ENCODE measurements around the gene HIP1.
A peak's percentile ranks its signal among the peaks of the same experiment; 100 is the strongest.
"Not testable (repeated sequence)": the region's sequence is repeated elsewhere in the genome, so short reads cannot be mapped to it uniquely, and the experiment has no call there.

HIP1 gene

DNA sequence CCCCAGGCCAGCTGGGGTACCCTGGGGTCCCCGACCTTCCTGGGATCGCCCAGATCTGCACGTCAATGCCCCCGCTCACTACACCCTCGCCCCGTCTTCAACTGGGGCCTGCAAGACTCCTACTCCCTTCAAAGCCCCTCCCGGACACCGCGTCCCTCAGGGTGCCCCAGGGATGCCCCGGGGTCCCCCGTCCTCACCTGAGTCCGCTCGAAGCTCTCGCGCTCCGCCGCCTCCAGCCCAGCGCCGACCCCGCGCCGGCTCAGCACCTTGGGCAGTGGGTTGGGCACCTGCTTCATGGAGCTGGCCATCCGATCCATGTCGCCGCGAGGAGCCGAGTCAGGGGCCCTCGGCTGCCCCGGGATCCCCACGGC, at the start of gene HIP1:
Gene HIP1 (minus strand): TSS at position 338 of the 371 bp plus-strand sequence. CDS start 21 bp downstream, at position 317.
- no peak for DNase-seq (ENCODE audit: low read depth)
- TF ChIP-seq, protein P1, sequence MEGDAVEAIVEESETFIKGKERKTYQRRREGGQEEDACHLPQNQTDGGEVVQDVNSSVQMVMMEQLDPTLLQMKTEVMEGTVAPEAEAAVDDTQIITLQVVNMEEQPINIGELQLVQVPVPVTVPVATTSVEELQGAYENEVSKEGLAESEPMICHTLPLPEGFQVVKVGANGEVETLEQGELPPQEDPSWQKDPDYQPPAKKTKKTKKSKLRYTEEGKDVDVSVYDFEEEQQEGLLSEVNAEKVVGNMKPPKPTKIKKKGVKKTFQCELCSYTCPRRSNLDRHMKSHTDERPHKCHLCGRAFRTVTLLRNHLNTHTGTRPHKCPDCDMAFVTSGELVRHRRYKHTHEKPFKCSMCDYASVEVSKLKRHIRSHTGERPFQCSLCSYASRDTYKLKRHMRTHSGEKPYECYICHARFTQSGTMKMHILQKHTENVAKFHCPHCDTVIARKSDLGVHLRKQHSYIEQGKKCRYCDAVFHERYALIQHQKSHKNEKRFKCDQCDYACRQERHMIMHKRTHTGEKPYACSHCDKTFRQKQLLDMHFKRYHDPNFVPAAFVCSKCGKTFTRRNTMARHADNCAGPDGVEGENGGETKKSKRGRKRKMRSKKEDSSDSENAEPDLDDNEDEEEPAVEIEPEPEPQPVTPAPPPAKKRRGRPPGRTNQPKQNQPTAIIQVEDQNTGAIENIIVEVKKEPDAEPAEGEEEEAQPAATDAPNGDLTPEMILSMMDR (IDR thresholded peaks at IDR 0.05; ENCODE audit: low read depth, low read length, missing control alignments): no peak
- peak within 1 kb of the TSS; percentile 97 for H3K4me3 ChIP-seq (ENCODE audit: low read depth, low read length)

DNA sequence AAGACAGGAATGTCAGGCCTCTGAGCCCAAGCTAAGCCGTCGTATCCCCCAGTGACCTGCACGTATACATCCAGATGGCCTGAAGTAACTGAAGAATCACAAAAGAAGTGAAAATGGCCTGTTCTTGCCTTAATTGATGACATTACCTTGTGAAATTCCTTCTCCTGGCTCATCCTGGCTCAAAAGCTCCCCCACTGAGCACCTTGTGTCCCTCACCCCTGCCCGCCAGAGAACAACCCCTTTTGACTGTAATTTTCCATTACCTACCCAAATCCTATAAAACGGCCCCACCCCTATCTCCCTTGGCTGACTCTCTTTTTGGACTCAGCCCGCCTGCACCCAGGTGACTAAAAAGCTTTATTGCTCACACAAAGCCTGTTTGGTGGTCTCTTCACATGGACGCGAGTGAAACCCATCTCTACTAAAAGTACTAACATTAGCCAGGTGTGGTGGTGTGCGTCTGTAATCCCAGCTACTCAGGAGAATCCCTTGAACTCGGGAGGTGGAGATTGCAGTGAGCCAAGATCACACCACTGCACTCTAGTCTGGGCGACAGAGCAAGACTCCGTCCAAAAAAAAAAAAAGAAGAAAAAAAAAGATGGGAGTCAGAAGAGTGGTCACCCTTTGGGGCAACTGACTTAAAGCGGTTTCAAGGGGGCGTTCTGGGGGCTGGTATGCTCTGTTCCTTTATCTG, 49.6 kb upstream of the HIP1 start:
- H3K4me3 ChIP-seq (ENCODE audit: low read depth, low read length); DNase-seq (ENCODE audit: low read depth): not testable (repeated sequence)

DNA sequence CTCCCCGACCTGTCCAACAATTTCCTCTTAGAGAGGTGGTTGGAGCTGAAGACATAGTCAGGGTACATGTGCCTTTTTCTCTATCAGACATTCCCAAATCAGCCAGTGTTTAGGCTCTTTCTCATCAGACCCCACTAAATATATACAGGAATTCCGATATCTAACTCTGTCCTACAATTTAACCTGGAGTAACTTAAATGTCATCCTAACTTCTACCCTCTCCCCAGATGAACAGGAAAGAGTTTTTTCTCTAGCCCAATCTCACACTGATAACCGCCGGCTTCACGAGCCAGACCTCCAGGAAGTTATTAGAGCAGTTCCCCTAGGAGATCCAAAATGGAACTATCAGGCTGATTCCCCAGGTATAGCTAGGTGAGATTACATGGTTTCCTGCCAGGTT, 44.3 kb upstream of the HIP1 start:
- not testable (repeated sequence) for DNase-seq (ENCODE audit: low read depth)

DNA sequence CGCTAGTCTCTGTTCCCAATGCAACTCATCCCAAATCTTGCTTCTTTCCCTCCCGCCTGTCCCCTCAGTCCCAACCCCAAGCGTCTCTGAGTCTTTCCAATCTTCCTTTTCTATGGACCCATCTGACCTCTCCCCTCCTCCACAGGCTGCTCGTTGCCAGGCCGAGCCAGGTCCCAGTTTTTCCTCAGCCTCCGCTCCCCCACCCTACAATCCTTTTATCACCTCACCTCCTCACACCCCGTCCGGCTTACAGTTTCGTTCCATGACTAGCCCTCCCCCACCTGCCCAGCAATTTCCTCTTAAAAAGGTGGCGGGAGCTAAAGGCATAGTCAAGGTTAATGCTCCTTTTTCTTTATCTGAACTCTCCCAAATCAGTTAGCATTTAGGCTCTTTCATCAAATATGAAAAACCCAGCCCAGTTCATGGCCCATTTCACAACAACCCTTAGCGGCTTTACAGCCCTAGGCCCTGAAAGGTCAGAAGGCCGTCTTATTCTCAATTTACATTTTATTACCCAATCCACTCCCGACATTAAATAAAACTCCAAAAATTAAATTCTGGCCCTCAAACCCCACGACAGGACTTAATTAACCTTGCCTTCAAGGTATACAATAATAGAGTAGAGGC, 42.0 kb upstream of the HIP1 start:
- H3K4me3 ChIP-seq (ENCODE audit: low read depth, low read length): not testable (repeated sequence)

More for the DNA sequence above, 44.3 kb upstream of the HIP1 start:
- H3K4me3 ChIP-seq (ENCODE audit: low read depth, low read length): not testable (repeated sequence)

DNA sequence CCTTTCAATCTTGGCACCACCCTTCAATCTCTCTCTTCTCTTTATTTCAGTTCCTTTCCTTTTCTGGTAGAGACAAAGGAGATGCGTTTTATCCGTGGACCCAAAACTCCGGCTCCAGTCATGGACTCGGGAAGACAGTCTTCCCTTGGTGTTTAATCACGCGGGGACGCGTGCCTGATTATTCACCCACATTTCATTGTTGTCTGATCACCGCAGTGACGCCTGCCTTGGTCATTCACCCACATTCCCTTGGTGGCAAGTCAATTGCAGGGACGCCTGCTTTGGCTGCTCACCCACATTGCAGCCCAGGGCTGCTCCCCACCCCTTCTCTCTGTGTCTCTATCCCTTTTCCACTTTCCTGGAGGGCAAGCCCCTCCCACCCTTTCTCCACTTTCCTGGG, 40.8 kb upstream of the HIP1 start:
- not testable (repeated sequence) for DNase-seq (ENCODE audit: low read depth)

More for the DNA sequence above, 42.0 kb upstream of the HIP1 start:
- DNase-seq (ENCODE audit: low read depth): not testable (repeated sequence)

DNA sequence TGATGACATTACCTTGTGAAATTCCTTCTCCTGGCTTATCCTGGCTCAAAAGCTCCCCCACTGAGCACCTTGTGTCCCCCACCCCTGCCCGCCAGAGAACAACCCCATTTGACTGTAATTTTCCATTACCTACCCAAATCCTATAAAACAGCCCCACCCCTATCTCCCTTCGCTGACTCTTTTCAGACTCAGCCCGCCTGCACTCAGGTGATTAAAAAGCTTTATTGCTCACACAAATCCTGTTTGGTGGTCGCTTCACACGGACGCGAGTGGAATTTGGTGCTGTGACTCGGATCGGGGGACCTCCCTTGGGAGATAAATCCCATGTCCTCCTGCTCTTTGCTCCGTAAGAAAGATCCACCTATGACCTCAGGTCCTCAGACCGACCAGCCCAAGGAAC, 40.3 kb upstream of the HIP1 start:
- DNase-seq (ENCODE audit: low read depth); H3K4me3 ChIP-seq (ENCODE audit: low read depth, low read length): not testable (repeated sequence)

More for the DNA sequence above, 40.8 kb upstream of the HIP1 start:
- H3K4me3 ChIP-seq (ENCODE audit: low read depth, low read length): not testable (repeated sequence)

DNA sequence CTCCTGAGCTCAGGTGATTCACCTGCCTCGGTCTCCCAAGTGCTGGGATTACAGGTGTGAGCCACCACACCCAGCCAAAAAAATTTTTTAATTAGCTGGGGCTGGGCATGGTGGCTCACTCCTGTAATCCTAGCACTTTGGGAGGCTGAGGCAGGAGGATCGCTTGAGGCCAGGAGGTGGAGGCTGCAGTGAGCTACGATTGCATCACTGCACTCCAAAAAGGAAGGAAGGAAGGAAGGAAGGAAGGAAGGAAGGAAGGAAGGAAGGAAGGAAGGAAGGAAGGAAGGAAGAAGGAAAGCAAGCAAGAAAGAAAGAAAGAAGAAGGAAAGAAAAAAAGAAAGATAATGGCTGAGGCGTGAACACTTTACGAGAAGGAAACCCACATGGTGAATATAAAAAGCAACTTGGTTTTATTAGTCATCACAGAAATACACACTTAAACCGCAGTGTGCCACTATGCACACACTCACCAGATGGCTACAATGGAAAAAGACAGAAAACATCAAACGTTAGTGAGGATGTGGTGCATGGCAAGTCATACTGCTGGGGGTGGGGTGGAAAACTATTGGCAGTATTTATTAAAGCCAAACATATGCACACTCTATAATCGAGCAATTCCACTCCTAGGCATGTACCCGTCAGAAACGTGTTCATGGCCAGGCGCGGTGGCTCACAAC, 37.7 kb upstream of the HIP1 start:
- H3K4me3 ChIP-seq (ENCODE audit: low read depth, low read length): no peak overlapping the region
- DNase-seq (ENCODE audit: low read depth): peak; percentile 47

DNA sequence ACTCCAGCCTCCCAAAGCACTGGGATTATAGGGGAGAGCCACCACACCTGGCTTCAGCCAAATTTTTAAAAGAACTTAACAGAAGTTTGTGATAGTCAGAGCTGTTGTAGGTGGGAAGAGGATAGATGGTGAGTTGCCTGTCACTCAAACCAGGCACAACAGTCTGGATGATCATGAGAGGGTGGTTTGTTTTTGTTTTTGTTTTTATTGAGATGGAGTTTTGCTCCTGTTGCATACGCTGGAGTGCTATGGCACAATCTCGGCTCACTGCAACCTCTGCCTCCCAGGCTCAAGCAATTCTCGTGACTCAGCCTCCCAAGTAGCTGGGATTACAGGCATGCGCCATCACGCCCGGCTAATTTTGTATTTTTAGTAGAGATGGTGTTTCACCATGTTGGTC, 35.2 kb upstream of the HIP1 start:
- H3K4me3 ChIP-seq (ENCODE audit: low read depth, low read length); DNase-seq (ENCODE audit: low read depth): not testable (repeated sequence)

More for the DNA sequence above, 37.7 kb upstream of the HIP1 start:
- TF ChIP-seq, protein P1 (IDR thresholded peaks at IDR 0.05; ENCODE audit: low read depth, low read length, missing control alignments): no peak

DNA sequence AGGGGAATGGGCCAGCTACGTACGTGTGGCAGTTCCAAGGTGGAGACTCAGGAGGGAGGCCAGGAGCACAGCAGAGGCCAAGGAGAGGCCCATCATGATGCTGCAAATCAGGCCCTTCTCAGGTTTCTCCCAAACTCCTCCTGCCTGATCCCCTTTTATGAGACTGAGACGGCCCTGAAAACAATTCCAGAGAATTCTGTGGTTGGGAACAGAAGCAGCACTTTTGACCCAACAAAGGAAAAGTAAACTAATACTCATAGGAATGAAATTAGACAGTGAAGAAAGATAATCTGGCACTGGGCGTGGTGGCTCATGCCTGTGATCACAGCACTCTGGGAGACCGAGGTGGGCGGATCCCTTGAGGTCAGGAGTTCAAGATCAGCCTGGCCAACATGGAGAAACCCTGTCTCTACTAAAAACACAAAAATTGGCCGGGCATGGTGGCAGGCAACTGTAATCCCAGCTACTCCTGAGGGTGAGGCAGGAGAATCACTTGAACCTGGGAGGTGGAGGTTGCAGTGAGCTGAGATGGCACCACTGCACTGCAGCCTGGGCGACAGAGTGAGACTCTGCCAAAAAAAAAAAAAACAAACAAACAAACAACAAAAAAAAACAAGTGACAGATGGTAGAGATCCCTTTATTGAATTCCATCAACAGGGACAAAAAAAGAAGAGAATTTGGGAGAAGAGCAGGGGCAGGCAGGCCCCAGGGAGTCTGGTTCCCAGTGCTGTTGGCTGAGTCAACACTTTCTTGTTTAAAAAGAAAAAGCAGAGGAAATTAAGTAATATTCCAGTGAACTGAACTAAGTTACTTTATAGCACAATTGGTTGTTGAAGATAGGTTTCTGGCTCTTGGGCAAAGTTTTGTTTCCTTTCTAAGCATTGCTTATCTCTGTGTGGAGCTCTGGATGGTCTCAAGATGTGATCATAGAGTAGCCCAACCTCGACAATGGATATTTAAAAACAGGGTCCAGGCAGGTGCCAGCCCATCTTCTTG, 33.6 kb upstream of the HIP1 start, which contains the start of gene CCL26:
Gene CCL26 (minus strand): TSS at position 131 of the 997 bp plus-strand sequence. CDS start 35 bp downstream, at position 96.
- no peak for DNase-seq (ENCODE audit: low read depth)
- H3K4me3 ChIP-seq (ENCODE audit: low read depth, low read length): no peak within 1 kb of the TSS
- TF ChIP-seq, protein P1 (IDR thresholded peaks at IDR 0.05; ENCODE audit: low read depth, low read length, missing control alignments): no peak

Measured in GM12864 (cell line).